ENCODE measurements around the gene DCC.

- TF ChIP-seq, protein P1, sequence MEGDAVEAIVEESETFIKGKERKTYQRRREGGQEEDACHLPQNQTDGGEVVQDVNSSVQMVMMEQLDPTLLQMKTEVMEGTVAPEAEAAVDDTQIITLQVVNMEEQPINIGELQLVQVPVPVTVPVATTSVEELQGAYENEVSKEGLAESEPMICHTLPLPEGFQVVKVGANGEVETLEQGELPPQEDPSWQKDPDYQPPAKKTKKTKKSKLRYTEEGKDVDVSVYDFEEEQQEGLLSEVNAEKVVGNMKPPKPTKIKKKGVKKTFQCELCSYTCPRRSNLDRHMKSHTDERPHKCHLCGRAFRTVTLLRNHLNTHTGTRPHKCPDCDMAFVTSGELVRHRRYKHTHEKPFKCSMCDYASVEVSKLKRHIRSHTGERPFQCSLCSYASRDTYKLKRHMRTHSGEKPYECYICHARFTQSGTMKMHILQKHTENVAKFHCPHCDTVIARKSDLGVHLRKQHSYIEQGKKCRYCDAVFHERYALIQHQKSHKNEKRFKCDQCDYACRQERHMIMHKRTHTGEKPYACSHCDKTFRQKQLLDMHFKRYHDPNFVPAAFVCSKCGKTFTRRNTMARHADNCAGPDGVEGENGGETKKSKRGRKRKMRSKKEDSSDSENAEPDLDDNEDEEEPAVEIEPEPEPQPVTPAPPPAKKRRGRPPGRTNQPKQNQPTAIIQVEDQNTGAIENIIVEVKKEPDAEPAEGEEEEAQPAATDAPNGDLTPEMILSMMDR (IDR thresholded peaks at IDR 0.05): no peak
- no peak for TF ChIP-seq POLR2A (IDR thresholded peaks at IDR 0.05)
- TF ChIP-seq POLR2AphosphoS5 (IDR thresholded peaks at IDR 0.05): no peak
Measured at GRCh38 chr18:52465391-52465790, 125.4 kb downstream of the DCC start.

Measured in transverse colon (tissue), 4 donors.